Osteoblast (primary cell): ENCODE results near the gene IQCK. TPM values are rescaled to one million over a fixed set of nuclear protein-coding genes. Genes with fewer than 3 reads are reported as not detected.

ENCODE experiments used
- DNase-seq: peaks from one replicate; pipeline ENCODE4 v3.0.0; 2011; ENCODE audit warnings: low spot score, mixed read lengths; ENCODE audit not compliant: insufficient read length; ENCODE audit errors: missing footprints
- H2AFZ ChIP-seq: 2 replicates; pipeline ENCODE4 v1.6.0; 2011; ENCODE audit warnings: mild to moderate bottlenecking, low read length
- H3K27ac ChIP-seq: 2 replicates; pipeline ENCODE4 v1.5.1; 2011; ENCODE audit warnings: mild to moderate bottlenecking, low read depth, low read length, moderate library complexity
- H3K27me3 ChIP-seq: 2 replicates; pipeline ENCODE4 v1.6.0; 2012; ENCODE audit warnings: mild to moderate bottlenecking, control low read depth, inconsistent platforms, low read length, moderate library complexity; ENCODE audit not compliant: insufficient read depth
- H3K36me3 ChIP-seq: 2 replicates; pipeline ENCODE4 v1.5.1; 2011; ENCODE audit warnings: mild to moderate bottlenecking, low read length, control low read depth, moderate library complexity; ENCODE audit not compliant: insufficient read depth
- H3K4me1 ChIP-seq: 2 replicates; pipeline ENCODE4 v1.5.1; 2011; ENCODE audit warnings: mild to moderate bottlenecking, low read length, control low read depth, moderate library complexity; ENCODE audit not compliant: insufficient read depth
- H3K4me2 ChIP-seq: 2 replicates; pipeline ENCODE4 v1.6.0; 2011; ENCODE audit warnings: mild to moderate bottlenecking, low read length; ENCODE audit not compliant: insufficient read depth
- H3K4me3 ChIP-seq: fragments of 200-600 bp; sonication (generic); 3 replicates; pipeline ENCODE4 v1.5.1; 2012; ENCODE audit warnings: mild to moderate bottlenecking, low read length, inconsistent platforms; ENCODE audit not compliant: insufficient read depth
- H3K79me2 ChIP-seq: 2 replicates; pipeline ENCODE4 v1.6.0; 2012; ENCODE audit warnings: mild to moderate bottlenecking, low read length, control low read depth, inconsistent platforms; ENCODE audit not compliant: insufficient read depth
- H3K9me3 ChIP-seq: 2 replicates; pipeline ENCODE4 v1.5.1; 2011; ENCODE audit warnings: low read depth, low read length, control low read depth
- H4K20me1 ChIP-seq: 2 replicates; pipeline ENCODE4 v1.6.0; 2012; ENCODE audit warnings: mild to moderate bottlenecking, low read length, control low read depth; ENCODE audit not compliant: insufficient read depth
- total RNA-seq: library from RNA; depleted of rRNA; stranded (reverse); fragments of >200 nt; gene quantifications from 2 replicates; pipeline ENCODE4 v1.2.3, GENCODE V29; 2012
- TF ChIP-seq, protein P1 (sequence below): IDR thresholded peaks from 2 replicates; pipeline ENCODE4 v1.5.1; 2011; ENCODE audit warnings: mild to moderate bottlenecking, low read depth, low read length, moderate library complexity; ENCODE audit errors: extremely low read depth

Gene IQCK
- total RNA-seq, 1 donor: 8.7 TPM

DNA sequence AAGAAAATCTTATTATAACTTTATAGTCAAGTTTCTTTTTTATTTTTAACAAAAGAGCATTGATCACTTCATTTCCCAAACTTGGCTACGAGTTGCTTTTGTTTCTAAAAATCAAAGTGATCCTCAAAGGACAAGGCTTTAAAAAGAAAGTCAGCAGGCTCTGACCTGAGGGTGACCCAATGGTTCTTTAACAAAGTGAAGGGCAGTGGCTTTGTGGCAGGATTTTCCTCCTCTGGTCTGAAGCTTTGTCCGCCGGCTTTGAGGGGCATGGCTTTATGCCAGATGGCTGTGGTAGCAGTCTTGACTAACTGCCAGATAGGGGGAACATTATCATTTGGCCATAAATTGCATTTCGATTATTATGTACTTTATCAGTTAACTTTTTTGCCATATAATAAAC, 28.5 kb downstream of the IQCK start:
- Histone ChIP-seq H2AFZ (no peak overlapping the region), H3K9me3 (no peaks in the 10 kb centered on the region), H3K36me3 (no peaks in the 10 kb centered on the region), H3K79me2 (no peaks in the 10 kb centered on the region), H3K4me3 (no peak overlapping the region), H3K27ac (no peak overlapping the region), H4K20me1 (no peaks in the 10 kb centered on the region), H3K27me3 (no peaks in the 10 kb centered on the region), H3K4me2 (no peak overlapping the region), H3K4me1 (peaks cover 3% of the 10 kb centered on the region)
- DNase-seq: no peak
- TF ChIP-seq, protein P1, sequence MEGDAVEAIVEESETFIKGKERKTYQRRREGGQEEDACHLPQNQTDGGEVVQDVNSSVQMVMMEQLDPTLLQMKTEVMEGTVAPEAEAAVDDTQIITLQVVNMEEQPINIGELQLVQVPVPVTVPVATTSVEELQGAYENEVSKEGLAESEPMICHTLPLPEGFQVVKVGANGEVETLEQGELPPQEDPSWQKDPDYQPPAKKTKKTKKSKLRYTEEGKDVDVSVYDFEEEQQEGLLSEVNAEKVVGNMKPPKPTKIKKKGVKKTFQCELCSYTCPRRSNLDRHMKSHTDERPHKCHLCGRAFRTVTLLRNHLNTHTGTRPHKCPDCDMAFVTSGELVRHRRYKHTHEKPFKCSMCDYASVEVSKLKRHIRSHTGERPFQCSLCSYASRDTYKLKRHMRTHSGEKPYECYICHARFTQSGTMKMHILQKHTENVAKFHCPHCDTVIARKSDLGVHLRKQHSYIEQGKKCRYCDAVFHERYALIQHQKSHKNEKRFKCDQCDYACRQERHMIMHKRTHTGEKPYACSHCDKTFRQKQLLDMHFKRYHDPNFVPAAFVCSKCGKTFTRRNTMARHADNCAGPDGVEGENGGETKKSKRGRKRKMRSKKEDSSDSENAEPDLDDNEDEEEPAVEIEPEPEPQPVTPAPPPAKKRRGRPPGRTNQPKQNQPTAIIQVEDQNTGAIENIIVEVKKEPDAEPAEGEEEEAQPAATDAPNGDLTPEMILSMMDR: no peak

DNA sequence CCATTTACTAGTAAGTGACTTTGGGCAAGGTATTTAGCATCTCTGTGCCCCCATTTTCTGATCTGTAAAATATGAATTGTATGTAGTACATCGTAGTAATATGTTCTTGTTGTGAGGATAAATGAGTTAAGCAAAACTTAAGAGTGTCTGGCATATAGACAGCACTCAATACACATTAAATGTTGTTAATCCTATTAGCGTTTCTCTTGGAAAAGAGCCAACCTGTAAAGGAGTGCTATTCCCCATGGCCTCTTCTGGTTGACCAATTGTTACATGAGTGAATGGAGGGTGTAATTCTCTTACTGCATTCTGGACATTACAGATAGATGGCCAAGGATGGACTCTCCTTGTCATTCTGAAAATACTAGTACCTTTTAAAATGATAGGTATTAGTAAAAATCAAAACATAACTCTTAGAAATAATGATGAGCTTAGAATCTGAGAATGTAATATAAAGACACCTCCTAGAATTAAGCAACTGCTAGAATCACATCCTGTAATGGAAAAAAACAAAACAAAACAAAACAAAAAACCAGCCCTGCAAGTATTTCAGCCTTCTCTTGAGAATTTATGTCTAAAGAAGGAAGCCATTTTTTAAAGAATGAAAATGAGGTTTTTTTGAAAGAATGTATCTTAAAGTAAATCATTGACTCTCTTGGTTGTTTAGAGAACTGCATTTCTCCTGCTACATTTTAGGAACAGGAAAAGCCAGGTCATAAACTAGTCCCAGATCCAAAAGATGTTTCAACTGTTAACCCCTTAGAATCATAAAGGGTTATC, 30.5 kb downstream of the IQCK start:
- no peaks in the 10 kb centered on the region for H3K27me3 ChIP-seq
- H3K36me3 ChIP-seq: no peaks in the 10 kb centered on the region
- H4K20me1 ChIP-seq: no peaks in the 10 kb centered on the region
- H3K79me2 ChIP-seq: no peaks in the 10 kb centered on the region
- peaks cover 6% of the 10 kb centered on the region for H3K4me1 ChIP-seq
- no peak overlapping the region for H3K4me2 ChIP-seq
- DNase-seq: no peak
- no peaks in the 10 kb centered on the region for H3K9me3 ChIP-seq
- H2AFZ ChIP-seq: no peak overlapping the region
- H3K4me3 ChIP-seq: no peak overlapping the region
- no peak overlapping the region for H3K27ac ChIP-seq
- TF ChIP-seq, protein P1: no peak

DNA sequence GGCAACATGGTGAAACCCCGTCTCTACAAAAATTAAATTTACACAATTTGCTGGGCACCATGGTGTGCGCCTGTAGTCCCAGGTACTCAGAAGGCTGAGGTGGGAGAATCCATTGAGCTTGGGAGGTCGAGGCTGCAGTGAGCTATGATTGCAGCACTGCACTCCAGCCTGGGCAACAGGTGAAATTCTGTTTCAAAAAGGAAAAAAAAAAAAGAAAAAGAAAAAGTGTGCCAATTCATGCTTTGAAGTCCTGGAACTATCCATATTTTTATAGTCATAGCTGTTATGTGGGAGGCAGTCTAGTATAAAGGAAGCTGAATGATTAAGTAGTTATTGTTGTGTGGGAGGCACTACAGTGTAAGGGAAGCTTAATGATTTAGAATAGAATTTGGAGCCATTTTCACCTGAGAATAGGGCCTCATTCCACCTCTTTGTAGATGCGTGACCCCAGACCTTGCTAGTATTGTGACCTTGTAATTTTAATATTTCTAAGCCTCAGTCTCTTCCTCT, 31.6 kb downstream of the IQCK start:
- Histone ChIP-seq H3K27me3 (no peaks in the 10 kb centered on the region), H3K9me3 (no peaks in the 10 kb centered on the region), H3K79me2 (no peaks in the 10 kb centered on the region), H2AFZ (no peak overlapping the region), H3K4me2 (no peak overlapping the region), H4K20me1 (no peaks in the 10 kb centered on the region), H3K4me3 (no peak overlapping the region), H3K4me1 (peaks cover 12% of the 10 kb centered on the region), H3K27ac (no peak overlapping the region), H3K36me3 (no peaks in the 10 kb centered on the region)
- TF ChIP-seq, protein P1: no peak
- no peak for DNase-seq

DNA sequence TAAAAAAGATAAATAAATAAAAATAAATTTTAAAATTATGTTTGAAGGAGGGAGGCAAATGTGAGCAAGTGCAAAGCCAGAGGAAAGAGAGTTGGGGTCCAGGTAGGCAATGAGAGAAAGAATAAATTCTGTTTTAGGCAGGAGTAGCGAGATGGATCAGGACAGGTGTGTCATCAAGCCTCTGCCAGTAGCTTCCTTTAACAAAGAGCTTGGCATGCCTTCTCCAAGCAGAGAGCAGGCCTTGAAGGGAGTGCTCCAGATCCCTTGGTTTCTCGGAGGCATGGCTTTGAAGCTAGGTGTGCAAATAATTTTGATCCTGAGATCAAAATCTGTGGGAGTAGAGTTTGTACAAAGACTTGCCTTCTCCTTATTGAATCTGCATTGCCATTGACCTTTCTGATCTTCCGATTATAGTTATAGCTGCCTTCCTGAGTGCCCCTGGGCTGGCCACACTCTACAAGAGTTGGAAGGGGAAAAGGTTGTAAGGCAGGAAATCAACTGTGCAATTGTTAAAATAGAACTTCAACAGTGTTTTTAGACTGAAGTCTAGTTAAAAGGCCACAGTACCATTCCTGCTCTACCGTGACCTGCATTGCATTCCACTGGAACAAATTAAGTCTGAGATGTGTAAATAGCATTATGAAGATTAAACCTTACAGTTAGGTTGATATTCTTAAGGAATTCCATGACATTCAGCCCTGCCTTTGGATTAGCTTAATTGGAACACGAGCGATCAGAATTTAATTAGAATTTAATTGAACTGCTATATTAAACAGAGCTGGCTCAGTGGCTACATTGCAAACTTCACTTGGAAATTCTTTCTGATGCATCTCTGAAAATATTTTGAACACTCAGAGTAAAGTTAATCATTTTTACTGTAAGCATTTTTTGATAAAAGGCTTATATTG, 33.7 kb downstream of the IQCK start:
- TF ChIP-seq, protein P1: no peak
- H3K4me1 ChIP-seq: peaks cover 12% of the 10 kb centered on the region
- no peaks in the 10 kb centered on the region for H3K9me3 ChIP-seq
- H3K4me3 ChIP-seq: no peak overlapping the region
- DNase-seq: no peak
- no peak overlapping the region for H3K27ac ChIP-seq
- H3K79me2 ChIP-seq: no peaks in the 10 kb centered on the region
- H2AFZ ChIP-seq: no peak overlapping the region
- no peak overlapping the region for H3K4me2 ChIP-seq
- H3K36me3 ChIP-seq: no peaks in the 10 kb centered on the region
- H4K20me1 ChIP-seq: no peaks in the 10 kb centered on the region
- no peaks in the 10 kb centered on the region for H3K27me3 ChIP-seq
